Nephron (organoid): ENCODE data around the gene KCNJ4.

Experiments
- H3K27ac Mint-ChIP-seq, 3 experiments: 2 replicates each; pipeline ENCODE4 v1.8.0; 2020; ENCODE audit warnings: mixed read lengths in 3 of 3, mild to moderate bottlenecking in 2 of 3, moderate library complexity in 1 of 3
- H3K27me3 Mint-ChIP-seq: 2 replicates; pipeline ENCODE4 v1.8.0; 2021; ENCODE audit warnings: low read depth, mild to moderate bottlenecking, moderate library complexity, mixed read lengths
- H3K36me3 Mint-ChIP-seq: 2 replicates; pipeline ENCODE4 v1.8.0; 2020; ENCODE audit warnings: low read depth, mixed read lengths
- H3K4me1 Mint-ChIP-seq: 2 replicates; pipeline ENCODE4 v1.8.0; 2020; ENCODE audit warnings: mixed read lengths
- H3K4me3 Mint-ChIP-seq, 3 experiments: 2 replicates each; pipeline ENCODE4 v1.8.0; 2020; ENCODE audit warnings: mild to moderate bottlenecking in 3 of 3, mixed read lengths in 3 of 3, moderate library complexity in 2 of 3
- H3K9me3 Mint-ChIP-seq: 2 replicates; pipeline ENCODE4 v1.8.0; 2020; ENCODE audit warnings: mixed read lengths
- CTCF ChIP-seq, 3 experiments: fragments of 200-600 bp; sonication (generic); IDR thresholded peaks; one replicate each; pipeline ENCODE4 v1.5.0; 2021; ENCODE audit warnings: antibody characterized with exemption in 3 of 3; ENCODE audit not compliant: unreplicated experiment in 3 of 3

KCNJ4 gene

GRCh38 chr22:38428714-38429113 is 26.3 kb downstream of the KCNJ4 start:
- Mint-ChIP-seq H3K4me3 (no peak overlapping the region), H3K9me3 (no peaks in the 10 kb centered on the region), H3K27me3 (peaks cover 4% of the 10 kb centered on the region), H3K36me3 (no peaks in the 10 kb centered on the region), H3K4me1 (no peaks in the 10 kb centered on the region), H3K27ac (no peak overlapping the region)
- no peak for TF ChIP-seq CTCF (IDR thresholded peaks at IDR 0.05; ENCODE audit: unreplicated experiment in 3 of 3)

- Mint-ChIP-seq H3K4me1 (no peaks in the 10 kb centered on the region), H3K9me3 (no peaks in the 10 kb centered on the region), H3K27ac (no peak overlapping the region), H3K4me3 (no peak overlapping the region), H3K36me3 (no peaks in the 10 kb centered on the region), H3K27me3 (peaks cover 4% of the 10 kb centered on the region)
- no peak for TF ChIP-seq CTCF (IDR thresholded peaks at IDR 0.05; ENCODE audit: unreplicated experiment in 3 of 3)
Observed at GRCh38 chr22:38427940-38428339, 27.1 kb downstream of the KCNJ4 start.

- Mint-ChIP-seq H3K4me1 (peaks cover 4% of the 10 kb centered on the region), H3K4me3 (no peak overlapping the region), H3K27me3 (peaks cover 4% of the 10 kb centered on the region), H3K27ac (no peak overlapping the region), H3K36me3 (no peaks in the 10 kb centered on the region), H3K9me3 (no peaks in the 10 kb centered on the region)
- no peak for TF ChIP-seq CTCF (IDR thresholded peaks at IDR 0.05; ENCODE audit: unreplicated experiment in 3 of 3)
Observed at GRCh38 chr22:38427465-38427864, 27.5 kb downstream of the KCNJ4 start.

GRCh38 chr22:38426628-38427027 is 28.4 kb downstream of the KCNJ4 start:
- Mint-ChIP-seq H3K4me3 (no peak overlapping the region), H3K27ac (no peak overlapping the region), H3K36me3 (no peaks in the 10 kb centered on the region), H3K4me1 (peaks cover 8% of the 10 kb centered on the region), H3K27me3 (peaks cover 6% of the 10 kb centered on the region), H3K9me3 (no peaks in the 10 kb centered on the region)
- TF ChIP-seq CTCF (IDR thresholded peaks at IDR 0.05; ENCODE audit: unreplicated experiment in 3 of 3) = no peak

GRCh38 chr22:38424525-38425080 is 30.4 kb downstream of the KCNJ4 start:
- H3K4me3 Mint-ChIP-seq = no peak overlapping the region
- TF ChIP-seq CTCF (IDR thresholded peaks at IDR 0.05; ENCODE audit: unreplicated experiment in 3 of 3) = no peak
- no peaks in the 10 kb centered on the region for H3K9me3 Mint-ChIP-seq
- H3K4me1 Mint-ChIP-seq = peaks cover 8% of the 10 kb centered on the region
- H3K27ac Mint-ChIP-seq = no peak overlapping the region
- no peaks in the 10 kb centered on the region for H3K36me3 Mint-ChIP-seq
- H3K27me3 Mint-ChIP-seq = peaks cover 3% of the 10 kb centered on the region
